Measurements from ENCODE around the gene RBPJL. TPM values are rescaled to one million over a fixed set of nuclear protein-coding genes. Genes with fewer than 3 reads are reported as not detected.

RBPJL gene
- polyA plus RNA-seq, 3 donors from 2014 or later = not detected

Other genes with a start within 250 kb of the RBPJL start
- gene KCNS1, start 205.7 kb upstream of the RBPJL start, polyA plus RNA-seq = under 1 TPM in 1 of 3 donors, not detected in 2; 0.04 TPM
- gene WFDC5, start 191.7 kb upstream of the RBPJL start, polyA plus RNA-seq = not detected
- not detected for gene WFDC12, start 182.4 kb upstream of the RBPJL start, polyA plus RNA-seq
- gene PI3, start 131.9 kb upstream of the RBPJL start, polyA plus RNA-seq = not detected
- not detected for gene SEMG1, start 99.8 kb upstream of the RBPJL start, polyA plus RNA-seq
- not detected for gene SEMG2, start 85.5 kb upstream of the RBPJL start, polyA plus RNA-seq
- not detected for gene SLPI, start 52.3 kb upstream of the RBPJL start, polyA plus RNA-seq
- gene MATN4, start 1.5 kb downstream of the RBPJL start, polyA plus RNA-seq = not detected
- under 1 TPM in 2 of 3 donors, not detected in 1; 0.56 to 0.69 TPM for gene SDC4, start 41.6 kb downstream of the RBPJL start, polyA plus RNA-seq
- gene SYS1, start 56.3 kb downstream of the RBPJL start, polyA plus RNA-seq = 10 to 100 TPM; 32.6 to 52.4 (median 47.1) TPM
- under 1 TPM in 2 of 3 donors, not detected in 1; 0.09 to 0.22 TPM for gene TP53TG5, start 71.5 kb downstream of the RBPJL start, polyA plus RNA-seq
- 10 to 100 TPM; 11.0 to 24.5 (median 18.0) TPM for gene DBNDD2, start 101.4 kb downstream of the RBPJL start, polyA plus RNA-seq
- 100 to 1,000 TPM; 105 to 190 (median 164) TPM for gene PIGT, start 109.3 kb downstream of the RBPJL start, polyA plus RNA-seq
- gene WFDC2, start 162.9 kb downstream of the RBPJL start, polyA plus RNA-seq = not detected
- gene SPINT3, start 208.8 kb downstream of the RBPJL start, polyA plus RNA-seq = not detected
- not detected for gene WFDC6, start 232.6 kb downstream of the RBPJL start, polyA plus RNA-seq
- gene EPPIN, start 240.6 kb downstream of the RBPJL start, polyA plus RNA-seq = not detected